Nephron progenitor cell (in vitro differentiated cells): Measurements from ENCODE around the gene TTYH3.

ENCODE experiments used
- DNase-seq: peaks from one replicate; pipeline ENCODE4 v3.0.0; 2021
- H3K27ac Mint-ChIP-seq: 2 replicates; pipeline ENCODE4 v1.8.0; 2021; ENCODE audit warnings: mild to moderate bottlenecking, moderate library complexity, mixed read lengths
- H3K27me3 Mint-ChIP-seq: 2 replicates; pipeline ENCODE4 v1.8.0; 2021; ENCODE audit warnings: mild to moderate bottlenecking, low read depth, mixed read lengths; ENCODE audit not compliant: poor library complexity
- H3K36me3 Mint-ChIP-seq: 2 replicates; pipeline ENCODE4 v1.8.0; 2021; ENCODE audit warnings: low read depth, mixed read lengths
- H3K4me1 Mint-ChIP-seq: 2 replicates; pipeline ENCODE4 v1.8.0; 2021; ENCODE audit warnings: mixed read lengths
- H3K4me3 Mint-ChIP-seq: 2 replicates; pipeline ENCODE4 v1.8.0; 2021; ENCODE audit warnings: mild to moderate bottlenecking, moderate library complexity, mixed read lengths
- H3K9me3 Mint-ChIP-seq: 2 replicates; pipeline ENCODE4 v1.8.0; 2021; ENCODE audit warnings: mild to moderate bottlenecking, moderate library complexity, mixed read lengths
- TF ChIP-seq, protein P1 (sequence below): fragments of 200-600 bp; sonication (generic); IDR thresholded peaks from 2 replicates; pipeline ENCODE4 v1.5.0; 2021; ENCODE audit warnings: antibody characterized with exemption

Gene TTYH3

DNA sequence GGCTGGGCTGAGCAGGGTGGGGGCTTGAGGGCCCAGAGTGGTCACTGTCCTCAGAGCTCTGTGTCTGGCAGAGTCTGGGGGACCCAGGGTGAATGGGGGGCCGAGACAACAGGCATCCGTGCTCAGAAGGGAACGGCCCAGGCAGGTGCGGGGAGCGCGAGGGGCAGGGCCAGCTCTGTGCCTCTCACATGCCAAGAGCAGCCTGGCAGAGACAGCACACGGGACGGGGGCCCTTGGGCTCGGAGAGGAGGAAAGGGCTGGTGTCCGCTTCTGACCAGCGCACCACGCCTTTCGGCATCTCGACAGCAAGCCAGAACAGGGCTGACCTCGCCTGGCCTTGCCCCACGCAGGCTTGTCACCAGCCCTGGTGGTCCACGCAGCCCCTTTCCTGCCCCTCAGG lies 69.6 kb downstream of the TTYH3 start:
- Mint-ChIP-seq H3K4me1 (peaks cover 9% of the 10 kb centered on the region), H3K9me3 (peaks cover 7% of the 10 kb centered on the region), H3K27ac (no peak overlapping the region), H3K36me3 (peaks cover 7% of the 10 kb centered on the region), H3K4me3 (no peak overlapping the region), H3K27me3 (peaks cover 7% of the 10 kb centered on the region)
- TF ChIP-seq, protein P1, sequence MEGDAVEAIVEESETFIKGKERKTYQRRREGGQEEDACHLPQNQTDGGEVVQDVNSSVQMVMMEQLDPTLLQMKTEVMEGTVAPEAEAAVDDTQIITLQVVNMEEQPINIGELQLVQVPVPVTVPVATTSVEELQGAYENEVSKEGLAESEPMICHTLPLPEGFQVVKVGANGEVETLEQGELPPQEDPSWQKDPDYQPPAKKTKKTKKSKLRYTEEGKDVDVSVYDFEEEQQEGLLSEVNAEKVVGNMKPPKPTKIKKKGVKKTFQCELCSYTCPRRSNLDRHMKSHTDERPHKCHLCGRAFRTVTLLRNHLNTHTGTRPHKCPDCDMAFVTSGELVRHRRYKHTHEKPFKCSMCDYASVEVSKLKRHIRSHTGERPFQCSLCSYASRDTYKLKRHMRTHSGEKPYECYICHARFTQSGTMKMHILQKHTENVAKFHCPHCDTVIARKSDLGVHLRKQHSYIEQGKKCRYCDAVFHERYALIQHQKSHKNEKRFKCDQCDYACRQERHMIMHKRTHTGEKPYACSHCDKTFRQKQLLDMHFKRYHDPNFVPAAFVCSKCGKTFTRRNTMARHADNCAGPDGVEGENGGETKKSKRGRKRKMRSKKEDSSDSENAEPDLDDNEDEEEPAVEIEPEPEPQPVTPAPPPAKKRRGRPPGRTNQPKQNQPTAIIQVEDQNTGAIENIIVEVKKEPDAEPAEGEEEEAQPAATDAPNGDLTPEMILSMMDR = no peak
- no peak for DNase-seq

- Mint-ChIP-seq H3K27me3 (peaks cover 7% of the 10 kb centered on the region), H3K4me1 (peaks cover 15% of the 10 kb centered on the region), H3K4me3 (no peak overlapping the region), H3K9me3 (peaks cover 7% of the 10 kb centered on the region), H3K27ac (peak overlapping the region; percentile 40), H3K36me3 (peaks cover 7% of the 10 kb centered on the region)
- DNase-seq = no peak
- TF ChIP-seq, protein P1 = no peak
Measured at GRCh38 chr7:2701832-2702593, 70.2 kb downstream of the TTYH3 start.

- Mint-ChIP-seq H3K27me3 (peaks cover 7% of the 10 kb centered on the region), H3K4me3 (no peak overlapping the region), H3K9me3 (peaks cover 7% of the 10 kb centered on the region), H3K4me1 (peaks cover 20% of the 10 kb centered on the region), H3K36me3 (peaks cover 7% of the 10 kb centered on the region), H3K27ac (peak overlapping the region; percentile 40)
- DNase-seq = no peak
- TF ChIP-seq, protein P1 = no peak
Measured at GRCh38 chr7:2702594-2702957, 70.8 kb downstream of the TTYH3 start.

GRCh38 chr7:2705371-2706096 lies 73.7 kb downstream of the TTYH3 start:
- Mint-ChIP-seq H3K4me1 (peaks cover 27% of the 10 kb centered on the region), H3K4me3 (no peak overlapping the region), H3K27ac (no peak overlapping the region), H3K9me3 (peaks cover 7% of the 10 kb centered on the region), H3K27me3 (peaks cover 3% of the 10 kb centered on the region), H3K36me3 (peaks cover 7% of the 10 kb centered on the region)
- TF ChIP-seq, protein P1 = no peak
- no peak for DNase-seq

GRCh38 chr7:2706685-2707126 lies 74.9 kb downstream of the TTYH3 start:
- Mint-ChIP-seq H3K27ac (peak overlapping the region; percentile 47), H3K9me3 (peaks cover 7% of the 10 kb centered on the region), H3K27me3 (peaks cover 3% of the 10 kb centered on the region), H3K4me1 (peaks cover 27% of the 10 kb centered on the region), H3K4me3 (no peak overlapping the region), H3K36me3 (peaks cover 12% of the 10 kb centered on the region)
- TF ChIP-seq, protein P1 = no peak
- DNase-seq = no peak
